ENCODE data around the gene KCTD2. TPM values are rescaled to one million over a fixed set of nuclear protein-coding genes. Genes with fewer than 3 reads are reported as not detected.

The KCTD2 gene
- total RNA-seq, 2 donors from 2014 or later: 27.7 to 32.8 TPM

- no peak for TF ChIP-seq CTCF (conservative IDR thresholded peaks at IDR 0.05)
- Mint-ChIP-seq H3K9me3 (no peaks in the 10 kb centered on the region), H3K4me1 (peaks cover 33% of the 10 kb centered on the region), H3K4me3 (no peak overlapping the region), H3K27ac (peak overlapping the region; percentile 81), H3K36me3 (ENCODE audit: low read depth) (peaks cover 64% of the 10 kb centered on the region), H3K27me3 (ENCODE audit: insufficient read depth) (no peaks in the 10 kb centered on the region)
- peak; percentile 60 for DNase-seq
- H3K9me3 ChIP-seq (ENCODE audit: control insufficient read depth, low read length): no peaks in the 10 kb centered on the region
- no peak overlapping the region for H3K9ac ChIP-seq (ENCODE audit: extremely low read depth, low read length, poor library complexity, severe bottlenecking)
- peaks cover 23% of the 10 kb centered on the region for H3K4me1 ChIP-seq (ENCODE audit: control insufficient read depth, insufficient read depth, low read length)
- no peak overlapping the region for H3K4me3 ChIP-seq (ENCODE audit: low read length)
- H3K27ac ChIP-seq (ENCODE audit: low read depth, low read length): no peak overlapping the region
- peaks cover 21% of the 10 kb centered on the region for H3K36me3 ChIP-seq (ENCODE audit: control insufficient read depth, insufficient read depth, low read length)
- no peaks in the 10 kb centered on the region for H3K27me3 ChIP-seq (ENCODE audit: control insufficient read depth, insufficient read depth, low read length, poor library complexity, severe bottlenecking)
- WGBS, 2 experiments (ENCODE audit: insufficient coverage in 1 of 2, insufficient read length in 1 of 2): 77 to 81% methylated on average over 12 of the region's 12 CpGs
These were observed 55.4 kb downstream of the KCTD2 start for GRCh38 chr17:75102385-75102821.

- Histone ChIP-seq H3K9me3 (ENCODE audit: control insufficient read depth, low read length) (no peaks in the 10 kb centered on the region), H3K27ac (ENCODE audit: low read depth, low read length) (no peak overlapping the region), H3K27me3 (ENCODE audit: control insufficient read depth, insufficient read depth, low read length, poor library complexity, severe bottlenecking) (no peaks in the 10 kb centered on the region), H3K4me1 (ENCODE audit: control insufficient read depth, insufficient read depth, low read length) (peaks cover 20% of the 10 kb centered on the region), H3K36me3 (ENCODE audit: control insufficient read depth, insufficient read depth, low read length) (peaks cover 9% of the 10 kb centered on the region), H3K9ac (ENCODE audit: extremely low read depth, low read length, poor library complexity, severe bottlenecking) (no peak overlapping the region), H3K4me3 (ENCODE audit: low read length) (no peak overlapping the region)
- peaks cover 33% of the 10 kb centered on the region for H3K4me1 Mint-ChIP-seq
- TF ChIP-seq CTCF (conservative IDR thresholded peaks at IDR 0.05): no peak
- WGBS, 2 experiments (ENCODE audit: insufficient coverage in 1 of 2, insufficient read length in 1 of 2): 91 to 92% methylated on average over 10 to 14 of the region's 14 CpGs
- peak; percentile 56 for DNase-seq
- H3K27me3 Mint-ChIP-seq (ENCODE audit: insufficient read depth): no peaks in the 10 kb centered on the region
- no peaks in the 10 kb centered on the region for H3K9me3 Mint-ChIP-seq
- H3K4me3 Mint-ChIP-seq: no peak overlapping the region
- H3K27ac Mint-ChIP-seq: peak overlapping the region; percentile 81
- H3K36me3 Mint-ChIP-seq (ENCODE audit: low read depth): peaks cover 52% of the 10 kb centered on the region
These were observed 56.9 kb downstream of the KCTD2 start for GRCh38 chr17:75103601-75104554.

- no peak overlapping the region for H3K27ac ChIP-seq (ENCODE audit: low read depth, low read length)
- H3K9ac ChIP-seq (ENCODE audit: extremely low read depth, low read length, poor library complexity, severe bottlenecking): no peak overlapping the region
- WGBS, 2 experiments (ENCODE audit: insufficient coverage in 1 of 2, insufficient read length in 1 of 2): 51 to 59% methylated on average over 12 to 20 of the region's 20 CpGs
- Mint-ChIP-seq H3K36me3 (ENCODE audit: low read depth) (peaks cover 41% of the 10 kb centered on the region), H3K9me3 (no peaks in the 10 kb centered on the region), H3K27ac (peak overlapping the region; percentile 94), H3K4me3 (peak overlapping the region; percentile 21), H3K4me1 (peaks cover 33% of the 10 kb centered on the region), H3K27me3 (ENCODE audit: insufficient read depth) (no peaks in the 10 kb centered on the region)
- no peaks in the 10 kb centered on the region for H3K27me3 ChIP-seq (ENCODE audit: control insufficient read depth, insufficient read depth, low read length, poor library complexity, severe bottlenecking)
- H3K9me3 ChIP-seq (ENCODE audit: control insufficient read depth, low read length): no peaks in the 10 kb centered on the region
- TF ChIP-seq CTCF (conservative IDR thresholded peaks at IDR 0.05): peak; percentile 89
- H3K4me1 ChIP-seq (ENCODE audit: control insufficient read depth, insufficient read depth, low read length): peaks cover 19% of the 10 kb centered on the region
- peaks cover 3% of the 10 kb centered on the region for H3K36me3 ChIP-seq (ENCODE audit: control insufficient read depth, insufficient read depth, low read length)
- DNase-seq: peak; percentile 98
- H3K4me3 ChIP-seq (ENCODE audit: low read length): no peak overlapping the region
These were observed 58.4 kb downstream of the KCTD2 start for GRCh38 chr17:75105126-75106080.
